ENCODE data around the gene MKNK1.

GRCh38 chr1:46583494-46583893 lies 20.6 kb downstream of the MKNK1 start:
- TF ChIP-seq POLR2A (IDR thresholded peaks at IDR 0.05; ENCODE audit: low read depth, low read length): no peak
- TF ChIP-seq MXI1 (IDR thresholded peaks at IDR 0.05; ENCODE audit: borderline replicate concordance, low read depth, low read length): no peak
- TF ChIP-seq CTCF (conservative IDR thresholded peaks at IDR 0.05; ENCODE audit: low read depth, low read length): no peak
- no peak for TF ChIP-seq BHLHE40 (IDR thresholded peaks at IDR 0.05; ENCODE audit: low read depth, low read length)
- TF ChIP-seq SMC3 (IDR thresholded peaks at IDR 0.05; ENCODE audit: low read depth, low read length): no peak

All from IMR-90 (cell line).